ENCODE results near the gene CEP128.

Gene CEP128

DNA sequence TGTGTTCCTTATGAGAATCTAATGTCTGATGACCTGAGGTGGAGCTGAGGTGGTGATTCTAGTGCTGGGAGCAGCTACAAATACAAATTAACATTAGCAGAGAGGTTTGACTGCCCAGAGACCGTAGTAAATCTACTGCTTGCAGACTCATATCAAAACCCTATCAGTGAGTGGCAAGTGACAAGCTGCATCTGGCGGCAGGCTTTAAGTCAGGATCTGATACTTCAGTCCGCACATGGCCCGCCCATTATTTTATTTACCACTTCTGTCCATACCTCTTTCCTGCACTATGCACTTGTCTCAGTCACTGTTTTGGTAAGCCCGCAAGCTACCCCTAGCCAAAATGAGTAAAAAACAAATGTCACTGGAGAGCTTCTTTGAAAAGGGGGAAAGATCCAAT lies 11.4 kb downstream of the CEP128 start:
- H3K4me3 ChIP-seq (ENCODE audit: low read length), result peak overlapping the region; percentile 64
- H3K79me2 ChIP-seq (ENCODE audit: control insufficient read depth, low read length), result peaks cover 89% of the 10 kb centered on the region
- peaks cover 57% of the 10 kb centered on the region for H3K4me1 ChIP-seq (ENCODE audit: control insufficient read depth, low read length)
- peaks cover 9% of the 10 kb centered on the region; the same call in 1 of the 2 replicates for H3K9me3 ChIP-seq (ENCODE audit: control insufficient read depth, insufficient read depth, low read length)
- peak overlapping the region; percentile 80 for H3K4me2 ChIP-seq (ENCODE audit: low read length)
- TF ChIP-seq, protein P1, sequence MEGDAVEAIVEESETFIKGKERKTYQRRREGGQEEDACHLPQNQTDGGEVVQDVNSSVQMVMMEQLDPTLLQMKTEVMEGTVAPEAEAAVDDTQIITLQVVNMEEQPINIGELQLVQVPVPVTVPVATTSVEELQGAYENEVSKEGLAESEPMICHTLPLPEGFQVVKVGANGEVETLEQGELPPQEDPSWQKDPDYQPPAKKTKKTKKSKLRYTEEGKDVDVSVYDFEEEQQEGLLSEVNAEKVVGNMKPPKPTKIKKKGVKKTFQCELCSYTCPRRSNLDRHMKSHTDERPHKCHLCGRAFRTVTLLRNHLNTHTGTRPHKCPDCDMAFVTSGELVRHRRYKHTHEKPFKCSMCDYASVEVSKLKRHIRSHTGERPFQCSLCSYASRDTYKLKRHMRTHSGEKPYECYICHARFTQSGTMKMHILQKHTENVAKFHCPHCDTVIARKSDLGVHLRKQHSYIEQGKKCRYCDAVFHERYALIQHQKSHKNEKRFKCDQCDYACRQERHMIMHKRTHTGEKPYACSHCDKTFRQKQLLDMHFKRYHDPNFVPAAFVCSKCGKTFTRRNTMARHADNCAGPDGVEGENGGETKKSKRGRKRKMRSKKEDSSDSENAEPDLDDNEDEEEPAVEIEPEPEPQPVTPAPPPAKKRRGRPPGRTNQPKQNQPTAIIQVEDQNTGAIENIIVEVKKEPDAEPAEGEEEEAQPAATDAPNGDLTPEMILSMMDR (IDR thresholded peaks at IDR 0.05; ENCODE audit: low read depth, low read length, poor library complexity, severe bottlenecking), result no peak
- TF ChIP-seq EZH2phosphoT487 (IDR thresholded peaks at IDR 0.05; ENCODE audit: borderline replicate concordance, low read length), result no peak
- H4K20me1 ChIP-seq (ENCODE audit: control insufficient read depth, insufficient read depth, low read depth, low read length), result no peaks in the 10 kb centered on the region
- H3K36me3 ChIP-seq (ENCODE audit: control insufficient read depth, low read length), result peaks cover 76% of the 10 kb centered on the region
- H3K9me2 ChIP-seq (replicated peaks; ENCODE audit: control insufficient read depth, low read length), result no peaks in the 10 kb centered on the region
- H3K27me3 ChIP-seq (ENCODE audit: control insufficient read depth, low read length), result no peaks in the 10 kb centered on the region
- H3K27ac ChIP-seq (ENCODE audit: low read depth, low read length), result peak overlapping the region; percentile 81
- H3F3A ChIP-seq (ENCODE audit: control insufficient read depth, insufficient read depth), result peaks cover 6% of the 10 kb centered on the region

GRCh38 chr14:80927083-80927989 lies 14.2 kb downstream of the CEP128 start:
- Histone ChIP-seq H3K9me3 (ENCODE audit: control insufficient read depth, insufficient read depth, low read length) (peaks cover 9% of the 10 kb centered on the region; the same call in 1 of the 2 replicates), H3K4me3 (ENCODE audit: low read length) (no peak overlapping the region), H3F3A (ENCODE audit: control insufficient read depth, insufficient read depth) (peaks cover 6% of the 10 kb centered on the region), H3K36me3 (ENCODE audit: control insufficient read depth, low read length) (peaks cover 71% of the 10 kb centered on the region), H3K9me2 (replicated peaks; ENCODE audit: control insufficient read depth, low read length) (no peaks in the 10 kb centered on the region), H4K20me1 (ENCODE audit: control insufficient read depth, insufficient read depth, low read depth, low read length) (no peaks in the 10 kb centered on the region), H3K27me3 (ENCODE audit: control insufficient read depth, low read length) (no peaks in the 10 kb centered on the region), H3K4me1 (ENCODE audit: control insufficient read depth, low read length) (peaks cover 30% of the 10 kb centered on the region), H3K4me2 (ENCODE audit: low read length) (no peak overlapping the region), H3K27ac (ENCODE audit: low read depth, low read length) (no peak overlapping the region), H3K79me2 (ENCODE audit: control insufficient read depth, low read length) (peaks cover 63% of the 10 kb centered on the region)
- TF ChIP-seq, protein P1 (IDR thresholded peaks at IDR 0.05; ENCODE audit: low read depth, low read length, poor library complexity, severe bottlenecking), result peak; percentile 28
- TF ChIP-seq EZH2phosphoT487 (IDR thresholded peaks at IDR 0.05; ENCODE audit: borderline replicate concordance, low read length), result no peak

- Histone ChIP-seq H3K27me3 (ENCODE audit: control insufficient read depth, low read length) (no peaks in the 10 kb centered on the region), H3K27ac (ENCODE audit: low read depth, low read length) (no peak overlapping the region), H3K4me3 (ENCODE audit: low read length) (no peak overlapping the region), H3K9me3 (ENCODE audit: control insufficient read depth, insufficient read depth, low read length) (peaks cover 9% of the 10 kb centered on the region; the same call in 1 of the 2 replicates), H3F3A (ENCODE audit: control insufficient read depth, insufficient read depth) (peaks cover 4% of the 10 kb centered on the region), H3K9me2 (replicated peaks; ENCODE audit: control insufficient read depth, low read length) (no peaks in the 10 kb centered on the region), H3K36me3 (ENCODE audit: control insufficient read depth, low read length) (peaks cover 63% of the 10 kb centered on the region), H3K79me2 (ENCODE audit: control insufficient read depth, low read length) (peaks cover 55% of the 10 kb centered on the region), H3K4me1 (ENCODE audit: control insufficient read depth, low read length) (peaks cover 22% of the 10 kb centered on the region), H4K20me1 (ENCODE audit: control insufficient read depth, insufficient read depth, low read depth, low read length) (no peaks in the 10 kb centered on the region), H3K4me2 (ENCODE audit: low read length) (no peak overlapping the region)
- TF ChIP-seq, protein P1 (IDR thresholded peaks at IDR 0.05; ENCODE audit: low read depth, low read length, poor library complexity, severe bottlenecking), result no peak
- no peak for TF ChIP-seq EZH2phosphoT487 (IDR thresholded peaks at IDR 0.05; ENCODE audit: borderline replicate concordance, low read length)
Measured at GRCh38 chr14:80926397-80927082, 15.0 kb downstream of the CEP128 start.
